Fibroblast of the aortic adventitia (primary cell): ENCODE results near the gene FNDC1. TPM values are rescaled to one million over a fixed set of nuclear protein-coding genes. Genes with fewer than 3 reads are reported as not detected.
A peak's percentile ranks its signal among the peaks of the same experiment; 100 is the strongest.
"Not testable (repeated sequence)": the region's sequence is repeated elsewhere in the genome, so short reads cannot be mapped to it uniquely, and the experiment has no call there.

ENCODE experiments used
- DNase-seq: peaks from one replicate; pipeline ENCODE4 v3.0.0-alpha.2; 2010; ENCODE audit warnings: low read depth
- H3K4me3 ChIP-seq: 2 replicates; pipeline ENCODE4 v1.5.1; 2011; ENCODE audit warnings: low read depth, mild to moderate bottlenecking, control low read depth, low read length, moderate library complexity
- total RNA-seq: library from RNA; depleted of rRNA; stranded (reverse); fragments of >200 nt; gene quantifications from 2 replicates; pipeline ENCODE4 v1.2.3, GENCODE V29; 2012; ENCODE audit warnings: low replicate concordance
- TF ChIP-seq, protein P1 (sequence below): IDR thresholded peaks from 2 replicates; pipeline ENCODE4 v1.5.1; 2011; ENCODE audit warnings: mild to moderate bottlenecking, low read length, control low read depth, inconsistent platforms; ENCODE audit not compliant: insufficient read depth

FNDC1 gene
- total RNA-seq, 1 donor, result 1.6 TPM

DNA sequence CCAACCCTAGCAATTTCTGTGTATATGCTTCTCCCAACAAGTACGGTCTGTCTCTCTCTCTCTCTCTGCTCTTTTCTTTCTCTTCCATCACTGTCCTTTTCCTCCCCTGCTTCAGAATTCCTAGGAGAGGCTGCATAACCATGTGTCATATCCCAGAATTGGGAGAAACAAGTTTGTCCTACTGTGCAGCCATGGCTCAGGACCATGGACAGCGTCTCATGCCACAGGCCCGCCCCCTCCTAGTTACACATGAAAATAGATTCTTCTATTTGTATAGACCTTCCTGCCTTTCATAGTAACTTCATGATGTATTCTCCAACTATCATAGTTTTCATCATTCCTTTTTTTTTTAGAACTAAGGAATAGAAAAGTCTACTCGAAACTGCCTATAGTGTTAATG is 98.0 kb downstream of the FNDC1 start:
- no peak for DNase-seq
- H3K4me3 ChIP-seq, result no peak overlapping the region
- TF ChIP-seq, protein P1, sequence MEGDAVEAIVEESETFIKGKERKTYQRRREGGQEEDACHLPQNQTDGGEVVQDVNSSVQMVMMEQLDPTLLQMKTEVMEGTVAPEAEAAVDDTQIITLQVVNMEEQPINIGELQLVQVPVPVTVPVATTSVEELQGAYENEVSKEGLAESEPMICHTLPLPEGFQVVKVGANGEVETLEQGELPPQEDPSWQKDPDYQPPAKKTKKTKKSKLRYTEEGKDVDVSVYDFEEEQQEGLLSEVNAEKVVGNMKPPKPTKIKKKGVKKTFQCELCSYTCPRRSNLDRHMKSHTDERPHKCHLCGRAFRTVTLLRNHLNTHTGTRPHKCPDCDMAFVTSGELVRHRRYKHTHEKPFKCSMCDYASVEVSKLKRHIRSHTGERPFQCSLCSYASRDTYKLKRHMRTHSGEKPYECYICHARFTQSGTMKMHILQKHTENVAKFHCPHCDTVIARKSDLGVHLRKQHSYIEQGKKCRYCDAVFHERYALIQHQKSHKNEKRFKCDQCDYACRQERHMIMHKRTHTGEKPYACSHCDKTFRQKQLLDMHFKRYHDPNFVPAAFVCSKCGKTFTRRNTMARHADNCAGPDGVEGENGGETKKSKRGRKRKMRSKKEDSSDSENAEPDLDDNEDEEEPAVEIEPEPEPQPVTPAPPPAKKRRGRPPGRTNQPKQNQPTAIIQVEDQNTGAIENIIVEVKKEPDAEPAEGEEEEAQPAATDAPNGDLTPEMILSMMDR, result no peak

DNA sequence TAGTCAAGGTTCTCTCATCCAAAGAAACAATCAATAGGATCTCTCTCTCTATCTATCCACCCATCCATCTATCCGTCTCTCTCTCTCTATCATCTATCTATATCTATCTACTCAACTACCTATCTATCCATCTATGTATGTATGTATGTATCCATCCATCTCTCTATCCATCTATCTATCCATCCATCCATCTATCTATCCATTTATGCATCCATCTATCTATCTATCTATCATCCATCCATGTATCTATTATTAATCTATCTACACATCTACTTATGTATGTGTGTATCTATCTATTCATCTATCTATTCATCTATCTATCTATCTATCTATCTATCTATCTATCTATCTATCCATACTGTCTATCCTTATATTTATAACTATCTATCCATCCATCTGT is 99.3 kb downstream of the FNDC1 start:
- no peak overlapping the region for H3K4me3 ChIP-seq
- TF ChIP-seq, protein P1, result no peak
- no peak for DNase-seq

DNA sequence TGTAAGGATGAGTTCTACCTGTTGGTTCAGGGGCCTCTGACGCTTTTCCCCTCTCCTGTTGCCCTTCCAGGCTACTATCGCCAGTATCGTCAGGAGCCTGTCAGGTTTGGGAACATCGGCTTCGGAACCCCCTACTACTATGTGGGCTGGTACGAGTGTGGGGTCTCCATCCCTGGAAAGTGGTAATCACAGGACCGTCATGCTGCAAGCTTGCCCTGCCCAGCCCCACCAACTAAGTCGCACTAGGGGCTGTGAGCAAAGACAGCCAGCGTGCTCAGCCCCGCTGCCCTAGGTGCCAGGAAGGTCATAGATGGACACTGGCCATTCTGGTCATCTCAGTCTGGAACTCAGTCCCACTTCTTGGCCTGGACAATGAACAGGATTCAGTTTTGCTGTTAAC is 102.1 kb downstream of the FNDC1 start:
- TF ChIP-seq, protein P1, result no peak
- DNase-seq, result no peak
- H3K4me3 ChIP-seq, result no peak overlapping the region

DNA sequence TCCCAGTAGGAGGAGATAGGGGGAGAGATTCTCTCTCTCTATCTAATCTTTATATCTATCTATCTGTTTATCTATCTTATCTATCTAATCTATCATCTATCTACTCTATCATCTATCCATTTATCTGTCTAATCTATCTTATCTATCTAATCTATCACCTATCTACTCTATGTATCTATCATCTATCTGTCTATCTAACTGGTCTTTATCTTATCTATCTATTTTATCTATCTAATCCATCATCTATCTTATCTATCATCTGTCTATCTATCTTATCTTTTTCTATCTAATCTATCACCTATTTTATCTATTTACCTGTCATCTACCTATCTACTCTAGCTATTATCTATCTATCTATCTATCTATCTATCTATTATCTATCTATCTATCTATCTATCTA is 109.4 kb downstream of the FNDC1 start:
- no peak overlapping the region for H3K4me3 ChIP-seq
- no peak for DNase-seq
- TF ChIP-seq, protein P1, result no peak

DNA sequence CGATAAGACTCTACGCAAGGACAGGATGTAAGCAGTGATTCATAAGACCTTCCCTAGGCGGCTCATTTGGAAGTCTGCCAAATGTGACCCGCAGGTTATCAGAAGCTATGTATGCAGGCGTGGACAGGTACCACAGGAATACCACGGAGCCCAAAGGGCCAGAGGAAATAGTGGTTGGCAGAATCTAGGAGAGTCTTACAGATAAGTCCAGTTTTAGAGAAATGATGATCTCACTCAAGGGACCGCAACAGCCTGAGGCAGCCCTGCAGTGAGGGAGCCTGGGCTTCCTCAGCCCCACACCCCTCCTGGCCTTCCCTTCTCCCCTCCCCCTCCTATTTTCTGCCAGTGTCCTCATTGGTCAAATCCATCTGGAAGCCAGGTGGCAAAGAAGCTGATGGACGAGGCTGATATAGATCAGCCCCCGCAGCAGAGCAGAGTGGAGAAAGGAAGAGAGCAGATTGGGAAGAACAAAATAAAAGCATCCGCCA is 110.6 kb downstream of the FNDC1 start:
- H3K4me3 ChIP-seq, result no peak overlapping the region
- TF ChIP-seq, protein P1, result no peak
- DNase-seq, result peak; percentile 8

DNA sequence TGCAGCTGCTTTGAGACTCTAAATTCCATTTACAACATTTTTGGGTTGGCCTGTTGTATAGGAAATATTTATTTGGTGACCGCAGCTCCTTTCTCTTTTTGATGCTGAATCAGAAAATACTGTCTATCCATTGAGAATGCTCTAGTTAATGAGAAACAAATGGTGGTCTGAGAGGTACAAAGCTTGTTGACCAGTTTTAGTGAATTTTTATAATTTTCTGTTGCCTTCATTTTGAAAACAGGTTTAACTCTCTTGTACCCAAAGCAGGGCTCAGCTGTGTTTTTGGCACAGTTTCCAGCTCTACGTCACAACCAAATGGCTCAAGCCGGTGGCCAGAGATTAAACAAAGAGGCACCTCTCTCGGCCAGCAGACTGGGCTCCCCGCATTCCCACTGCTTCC is 113.2 kb downstream of the FNDC1 start:
- TF ChIP-seq, protein P1, result no peak
- DNase-seq, result no peak
- H3K4me3 ChIP-seq, result no peak overlapping the region

DNA sequence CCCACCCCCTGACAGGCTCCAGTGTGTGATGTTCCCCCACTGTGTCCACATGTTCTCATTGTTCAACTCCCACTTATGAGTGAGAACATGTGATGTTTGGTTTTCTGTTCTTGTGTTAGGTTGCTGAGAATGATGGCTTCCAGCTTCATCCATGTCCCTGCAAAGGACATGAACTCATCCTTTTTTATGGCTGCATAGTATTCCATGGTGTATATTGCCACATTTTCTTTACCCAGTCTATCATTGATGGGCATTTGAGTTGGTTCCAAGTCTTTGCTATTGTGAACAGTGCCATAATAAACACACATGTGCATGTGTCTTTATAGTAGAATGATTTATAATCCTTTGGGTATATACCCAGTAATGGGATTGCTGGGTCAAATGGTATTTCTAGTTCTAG is 115.5 kb downstream of the FNDC1 start:
- not testable (repeated sequence) for H3K4me3 ChIP-seq, DNase-seq
